Liver (tissue), 3 donors: Measurements from ENCODE around the gene FUT7.

ENCODE experiments used
- CTCF ChIP-seq: fragments of 150-350 bp; IDR thresholded peaks from 2 replicates; pipeline ENCODE4 v1.5.1; 2017; ENCODE audit warnings: improper control_type of control experiment, low read depth, low read length; ENCODE audit not compliant: missing input control
- GABPA ChIP-seq, 2 donors: IDR thresholded peaks in 1 of 2; conservative IDR thresholded peaks in 1 of 2; 2 replicates each; pipeline ENCODE4 v1.6.1; 2016; ENCODE audit warnings: antibody characterized with exemption in 2 of 2, mild to moderate bottlenecking in 1 of 2, moderate library complexity in 1 of 2
- REST ChIP-seq: IDR thresholded peaks from 2 replicates; pipeline ENCODE4 v1.6.1; 2016; ENCODE audit warnings: antibody characterized with exemption, mild to moderate bottlenecking
- donor health status: healthy.
- donor health status: healthy.

GRCh38 chr9:136985027-136985602 is 46.8 kb downstream of the FUT7 start:
- no peak for TF ChIP-seq CTCF
- no peak for TF ChIP-seq REST
- TF ChIP-seq GABPA (IDR thresholded peaks at IDR 0.05 in 1 of 2, conservative IDR thresholded peaks at IDR 0.05 in 1 of 2) = no peak
